H4 (cell line): ENCODE results near the gene TANC2. TPM values are rescaled to one million over a fixed set of nuclear protein-coding genes. Genes with fewer than 3 reads are reported as not detected.

Source experiments
- DNase-seq: peaks from one replicate; pipeline ENCODE4 v3.0.0-alpha.2; 2015; ENCODE audit warnings: low spot score
- total RNA-seq: library from RNA; depleted of rRNA; stranded (reverse); fragments of >200 nt; shearing (Covaris generic); gene quantifications from 2 replicates; pipeline ENCODE4 v1.2.3, GENCODE V29; 2014; rRNA removed

The TANC2 gene
- total RNA-seq: 3.1 and 3.8 TPM in 2 replicates

- DNase-seq: peak; percentile 78
Observed at GRCh38 chr17:62965686-62966425, at the start of gene TANC2. TANC2 (plus strand) TSS chr17:62966235; CDS start chr17:63009560, 43,325 bp downstream.

GRCh38 chr17:62916684-62917571, 49.1 kb upstream of the TANC2 start:
- DNase-seq: no peak

DNA sequence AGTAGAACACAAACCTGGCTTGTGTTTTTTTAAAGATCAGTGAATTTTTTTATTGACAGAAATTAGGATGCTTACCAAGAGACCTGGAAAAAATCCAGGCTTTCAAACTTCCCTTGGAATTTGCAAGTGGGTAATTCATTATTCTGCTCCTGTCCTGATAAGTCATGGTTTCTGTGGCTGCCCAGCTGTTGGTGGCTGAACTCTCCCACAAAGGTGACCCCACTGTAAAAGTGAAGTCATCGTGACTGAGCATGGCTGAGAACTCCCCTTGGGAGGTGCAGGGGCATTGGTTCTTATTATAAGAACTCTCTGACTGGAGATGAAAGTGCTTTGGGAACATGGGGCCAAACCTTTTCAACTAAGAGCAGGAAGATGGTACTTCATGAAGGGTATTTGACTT, 46.6 kb upstream of the TANC2 start:
- peak; percentile 79 for DNase-seq

DNA sequence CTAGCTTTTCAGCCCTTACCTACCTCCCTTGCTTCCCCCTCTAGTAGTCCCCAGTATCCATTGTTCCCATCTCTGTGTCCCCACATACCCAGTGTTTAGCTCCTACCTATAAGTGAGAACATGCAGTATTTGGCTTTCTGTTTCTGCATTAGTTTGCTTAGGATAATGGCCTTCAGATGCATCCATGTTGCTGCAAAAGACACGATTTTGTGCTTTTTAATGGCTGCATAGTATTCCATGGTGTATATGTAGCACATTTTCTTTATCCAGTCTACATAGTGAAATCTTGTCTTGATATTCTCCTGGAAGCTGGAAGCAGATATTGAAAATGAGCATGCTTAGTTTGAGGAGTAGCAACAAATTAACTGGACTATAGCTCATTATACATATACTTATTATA, 45.7 kb upstream of the TANC2 start:
- DNase-seq: no peak

DNA sequence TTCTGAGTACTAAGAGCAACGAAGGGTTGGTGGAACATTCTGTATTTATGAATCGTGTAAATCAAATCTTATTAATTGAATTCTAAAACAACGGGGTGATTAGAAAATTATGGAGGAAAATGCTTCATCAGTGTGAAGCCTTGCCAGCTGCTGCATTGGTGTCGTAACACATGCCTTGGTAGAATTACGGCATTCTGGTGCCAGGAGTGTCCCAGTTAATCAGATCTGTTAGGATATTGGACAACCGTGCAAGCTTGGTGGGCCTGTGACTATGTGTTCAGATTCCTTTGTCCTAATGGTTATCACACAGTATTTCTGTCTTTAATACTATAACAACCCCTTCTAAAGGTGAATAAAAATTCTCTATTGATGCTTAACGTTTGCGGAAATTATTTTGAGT, 44.2 kb upstream of the TANC2 start:
- DNase-seq: no peak

GRCh38 chr17:62923258-62924150, 42.5 kb upstream of the TANC2 start:
- no peak for DNase-seq

DNA sequence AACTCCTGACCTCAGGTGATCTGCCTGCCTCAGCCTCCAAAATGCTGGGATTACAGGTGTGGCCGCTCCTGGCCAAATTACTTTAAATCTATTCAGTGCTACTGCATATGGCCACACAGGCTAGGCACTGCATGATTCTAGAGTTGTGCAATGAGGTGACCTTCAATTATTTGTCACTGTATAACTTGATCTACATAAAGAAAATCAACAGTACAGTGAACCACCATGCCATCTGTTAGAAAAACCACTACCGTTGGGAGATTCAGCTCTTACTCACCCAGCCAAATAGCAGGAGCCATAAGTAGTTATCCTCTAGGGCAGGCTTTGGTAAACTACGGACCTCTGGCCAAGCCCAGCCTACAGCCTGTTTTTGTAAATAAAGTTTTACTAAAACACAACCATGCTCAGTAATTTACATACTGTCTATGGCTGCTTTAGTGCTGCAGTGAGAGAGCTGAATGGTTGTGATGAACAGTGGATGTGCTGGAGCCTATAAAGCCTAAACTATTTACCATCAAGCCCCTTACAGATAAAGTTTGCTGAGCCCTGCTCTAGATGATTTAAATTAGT, 40.7 kb upstream of the TANC2 start:
- no peak for DNase-seq

DNA sequence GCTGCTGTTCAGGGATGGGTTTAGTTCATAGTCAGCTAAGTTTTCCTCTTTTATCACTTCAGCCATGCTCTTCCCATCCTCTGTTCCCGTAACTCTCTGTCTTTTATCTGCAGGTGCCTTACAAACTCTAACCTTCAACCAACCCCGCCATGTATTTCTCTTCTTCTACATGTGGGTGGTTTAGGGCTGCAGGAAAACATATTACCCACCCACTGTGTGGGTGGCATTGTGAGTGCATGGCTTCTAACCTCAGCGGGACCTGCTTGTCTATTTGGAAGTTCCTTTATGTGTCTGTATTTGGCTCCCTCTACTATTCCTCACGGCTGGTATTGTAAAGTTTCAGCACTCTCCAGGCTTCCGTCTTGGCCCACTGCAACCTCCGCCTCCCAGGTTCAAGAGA, 39.0 kb upstream of the TANC2 start:
- no peak for DNase-seq

GRCh38 chr17:62929320-62929719, 36.7 kb upstream of the TANC2 start:
- DNase-seq: no peak

GRCh38 chr17:62931101-62931500, 34.9 kb upstream of the TANC2 start:
- no peak for DNase-seq

GRCh38 chr17:62933501-62934385, 32.3 kb upstream of the TANC2 start:
- DNase-seq: no peak

GRCh38 chr17:62935098-62935497, 30.9 kb upstream of the TANC2 start:
- DNase-seq: no peak

- DNase-seq: no peak
Observed at GRCh38 chr17:62935523-62935922, 30.5 kb upstream of the TANC2 start.

GRCh38 chr17:62937606-62938005, 28.4 kb upstream of the TANC2 start:
- no peak for DNase-seq

DNA sequence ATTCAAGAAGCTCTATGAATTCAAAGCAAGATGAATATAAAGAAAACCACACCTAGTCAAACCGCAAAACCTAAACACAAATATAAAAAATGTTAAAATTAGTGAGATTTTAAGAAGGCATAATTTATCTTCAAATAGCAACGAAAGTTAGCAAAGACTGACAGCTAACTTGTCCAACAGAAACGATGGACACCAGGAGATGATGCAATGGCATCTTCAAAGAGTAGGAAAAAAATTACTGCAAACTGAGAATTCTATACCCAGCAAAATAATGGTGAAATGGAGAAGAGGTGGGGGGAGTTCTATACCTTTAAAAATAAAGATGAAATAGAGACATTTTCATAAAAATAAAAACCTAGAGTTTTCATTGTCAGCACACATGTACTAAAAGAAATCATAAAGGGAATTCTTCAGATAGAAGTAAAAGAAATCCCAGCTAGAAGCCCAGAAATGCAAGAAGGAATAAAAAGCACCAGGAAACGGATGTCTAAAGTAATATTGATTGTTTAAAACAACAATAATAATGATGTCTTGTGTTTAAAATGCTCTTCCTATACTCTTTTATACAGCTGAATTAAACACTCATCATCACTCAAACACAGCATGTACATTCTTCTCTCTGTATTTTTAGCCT, 24.6 kb upstream of the TANC2 start:
- no peak for DNase-seq

- DNase-seq: no peak
Observed at GRCh38 chr17:62948370-62948769, 17.7 kb upstream of the TANC2 start.

DNA sequence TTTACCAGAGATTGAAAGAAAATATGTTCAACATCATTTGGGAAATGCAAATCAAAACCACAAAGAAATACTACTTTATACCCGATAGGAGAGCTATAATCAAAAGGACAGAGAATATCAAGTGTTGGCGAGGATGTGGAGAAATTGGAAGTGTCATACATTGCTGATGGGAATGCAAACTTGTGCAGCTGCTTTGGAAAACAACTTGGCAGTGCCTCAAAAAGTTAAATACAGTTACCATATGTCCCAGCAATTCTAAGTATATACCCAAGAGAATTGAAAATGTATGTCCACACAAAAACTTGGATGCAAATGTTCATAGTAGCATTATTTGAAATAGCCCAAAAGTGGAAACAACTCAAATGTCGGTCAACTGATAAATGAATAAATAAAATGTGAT, 17.0 kb upstream of the TANC2 start:
- no peak for DNase-seq

DNA sequence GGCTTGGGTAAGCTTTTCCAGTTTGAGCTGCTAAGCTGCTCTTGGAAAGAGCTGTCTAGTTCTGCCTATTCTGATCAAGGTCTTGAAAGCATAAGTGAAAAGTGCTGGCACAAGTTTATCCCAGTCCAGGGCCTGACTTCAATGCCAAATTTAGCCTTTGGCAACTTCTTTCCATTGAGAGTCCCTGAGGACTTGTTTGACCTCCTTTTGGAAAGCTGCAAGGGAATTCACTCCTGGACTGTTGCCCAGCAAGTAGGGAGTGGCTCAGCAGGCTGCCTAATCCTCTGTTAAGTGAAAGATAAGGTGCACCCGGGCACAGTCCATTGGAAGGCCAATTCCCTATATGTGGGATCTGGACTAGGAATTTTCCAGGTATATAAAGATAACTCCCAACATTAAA, 16.0 kb upstream of the TANC2 start:
- peak; percentile 77 for DNase-seq

- DNase-seq: no peak
Observed at GRCh38 chr17:62955841-62956352, 10.1 kb upstream of the TANC2 start.

- DNase-seq: peak; percentile 37
Observed at GRCh38 chr17:62963296-62963695, 2.7 kb upstream of the TANC2 start.
